HepG2 (cell line): ENCODE results near the gene STEAP1B. TPM values are rescaled to one million over a fixed set of nuclear protein-coding genes. Genes with fewer than 3 reads are reported as not detected.

Experiments used
- AKAP8 ChIP-seq: sonication (generic); formaldehyde crosslinking; IDR thresholded peaks from 2 replicates; pipeline ENCODE4 v1.5.1; 2020; ENCODE audit warnings: mild to moderate bottlenecking, missing genetic modification reagents
- ATF7-NPFF ChIP-seq: sonication (generic); formaldehyde crosslinking; IDR thresholded peaks from 2 replicates; pipeline ENCODE4 v1.8.1; 2023; ENCODE audit warnings: mild to moderate bottlenecking, low read depth, missing genetic modification reagents, moderate library complexity
- CBFB ChIP-seq: sonication (generic); formaldehyde crosslinking; IDR thresholded peaks from 2 replicates; pipeline ENCODE4 v1.4.0; 2020; ENCODE audit warnings: missing genetic modification reagents
- EEA1 ChIP-seq: sonication (generic); formaldehyde crosslinking; IDR thresholded peaks from 2 replicates; pipeline ENCODE4 v1.5.1; 2020; ENCODE audit warnings: mild to moderate bottlenecking, missing genetic modification reagents, borderline replicate concordance
- ETV5 ChIP-seq: IDR thresholded peaks from 2 replicates; pipeline ENCODE4 v1.6.1; 2018; ENCODE audit warnings: missing biosample characterization, missing genetic modification reagents, inconsistent platforms, borderline replicate concordance
- FOSL1 ChIP-seq: sonication (generic); formaldehyde crosslinking; IDR thresholded peaks from 2 replicates; pipeline ENCODE4 v1.9.0; 2021; ENCODE audit warnings: missing genetic modification reagents, borderline replicate concordance
- GATAD2A ChIP-seq: IDR thresholded peaks from 2 replicates; pipeline ENCODE4 v1.6.1; 2016
- HHEX ChIP-seq: IDR thresholded peaks from 2 replicates; pipeline ENCODE4 v1.6.1; 2016; ENCODE audit warnings: control low read depth
- NCOR1 ChIP-seq: fragments of 200-600 bp; sonication (generic); IDR thresholded peaks from 2 replicates; pipeline ENCODE4 v1.7.0; 2017; ENCODE audit warnings: antibody characterized with exemption, low read length, borderline replicate concordance
- NFYC ChIP-seq: IDR thresholded peaks from 2 replicates; pipeline ENCODE4 v1.6.1; 2016; ENCODE audit warnings: missing genetic modification reagents, missing compliant biosample characterization
- NKX3-1 ChIP-seq: sonication (generic); formaldehyde crosslinking; IDR thresholded peaks from 2 replicates; pipeline ENCODE4 v1.5.0; 2020; ENCODE audit warnings: missing genetic modification reagents
- NR2F2 ChIP-seq: IDR thresholded peaks from 2 replicates; pipeline ENCODE4 v1.6.1; 2012; ENCODE audit warnings: low read depth, inconsistent platforms, borderline replicate concordance
- RBM22 ChIP-seq: fragments of 200-400 bp; formaldehyde crosslinking; optimal IDR thresholded peaks from 2 replicates; pipeline ENCODE3; 2017; ENCODE audit warnings: mild to moderate bottlenecking, low read length, moderate library complexity
- SNAI1 ChIP-seq: sonication (generic); formaldehyde crosslinking; IDR thresholded peaks from 2 replicates; pipeline ENCODE4 v1.5.0; 2020; ENCODE audit warnings: mild to moderate bottlenecking, missing genetic modification reagents, borderline replicate concordance
- SOX6 ChIP-seq, 2 experiments: fragments of 450-650 bp in 1 of 2; sonication (generic) in 1 of 2; formaldehyde crosslinking in 1 of 2; IDR thresholded peaks; 2 replicates each; pipeline versions ENCODE4 v1.4.0 to v1.6.1; 2017 to 2020; ENCODE audit warnings: antibody characterized with exemption in 1 of 2, mild to moderate bottlenecking in 1 of 2, missing genetic modification reagents in 1 of 2
- YY1 ChIP-seq: IDR thresholded peaks from 2 replicates; pipeline ENCODE4 v1.6.1; 2011; ENCODE audit warnings: low read length, low read depth, moderate library complexity, mild to moderate bottlenecking; ENCODE audit not compliant: insufficient read depth, insufficient replicate concordance
- ZBTB7B ChIP-seq: sonication (generic); formaldehyde crosslinking; IDR thresholded peaks from 2 replicates; pipeline ENCODE4 v1.4.0; 2020; ENCODE audit warnings: missing genetic modification reagents
- ZNF224 ChIP-seq: sonication (generic); formaldehyde crosslinking; IDR thresholded peaks from 2 replicates; pipeline ENCODE4 v1.5.0; 2020; ENCODE audit warnings: mild to moderate bottlenecking, missing genetic modification reagents
- ZNF260 ChIP-seq: sonication (generic); formaldehyde crosslinking; IDR thresholded peaks from 2 replicates; pipeline ENCODE4 v1.4.0; 2020; ENCODE audit warnings: missing genetic modification reagents, low read depth, mild to moderate bottlenecking, borderline replicate concordance
- ZNF264 ChIP-seq: sonication (generic); formaldehyde crosslinking; IDR thresholded peaks from 2 replicates; pipeline ENCODE4 v1.4.0; 2020; ENCODE audit warnings: missing genetic modification reagents
- ZNF33B ChIP-seq: sonication (generic); formaldehyde crosslinking; IDR thresholded peaks from 2 replicates; pipeline ENCODE4 v1.5.1; 2020; ENCODE audit warnings: mild to moderate bottlenecking, missing genetic modification reagents
- ZNF557 ChIP-seq: sonication (generic); formaldehyde crosslinking; IDR thresholded peaks from 2 replicates; pipeline ENCODE4 v1.4.0; 2020; ENCODE audit warnings: missing genetic modification reagents
- ZNF776 ChIP-seq: sonication (generic); formaldehyde crosslinking; IDR thresholded peaks from 2 replicates; pipeline ENCODE4 v1.4.0; 2020; ENCODE audit warnings: mild to moderate bottlenecking, missing genetic modification reagents
- polyA plus RNA-seq, 8 experiments: library from polyadenylated mRNA; depleted of rRNA in 3 of 8; stranded (reverse) in 7 of 8; unstranded in 1 of 8; fragments of >200 nt; fragmentation: Illumina TruSeq in 4 of 8; extraction: Trizol in 4 of 8; gene quantifications; 2 replicates each; pipeline versions ENCODE4 v1.2.1 to v1.2.3, GENCODE V29; 2011 to 2016; ENCODE audit warnings: low read depth in 4 of 8, missing spikeins in 1 of 8, mixed read lengths in 1 of 8; ENCODE audit not compliant: insufficient read depth in 1 of 8
- total RNA-seq, 5 experiments: library from RNA; depleted of rRNA; stranded (reverse); fragments of >200 nt; fragmentation: Illumina TruSeq; extraction: Trizol; gene quantifications; 2 replicates each; pipeline ENCODE4 v1.2.3, GENCODE V29; 2016; ENCODE audit warnings: low read depth in 1 of 5
- TF ChIP-seq, protein P1 (sequence below): sonication (generic); formaldehyde crosslinking; IDR thresholded peaks from 2 replicates; pipeline ENCODE4 v1.8.0; 2023; ENCODE audit warnings: mild to moderate bottlenecking, missing genetic modification reagents
- TF ChIP-seq, protein P2 (sequence below): IDR thresholded peaks from 2 replicates; pipeline ENCODE4 v1.6.1; 2016; ENCODE audit warnings: low read depth, borderline replicate concordance
- TF ChIP-seq, protein P3 (sequence below): sonication (generic); formaldehyde crosslinking; IDR thresholded peaks from 2 replicates; pipeline ENCODE4 v1.4.0; 2020; ENCODE audit warnings: missing genetic modification reagents

The STEAP1B gene
- total and polyA plus RNA-seq, 2 of the 13 experiments (the other 11 are each of a cell fraction or from before 2014, with no cell fraction given), result not detected

DNA sequence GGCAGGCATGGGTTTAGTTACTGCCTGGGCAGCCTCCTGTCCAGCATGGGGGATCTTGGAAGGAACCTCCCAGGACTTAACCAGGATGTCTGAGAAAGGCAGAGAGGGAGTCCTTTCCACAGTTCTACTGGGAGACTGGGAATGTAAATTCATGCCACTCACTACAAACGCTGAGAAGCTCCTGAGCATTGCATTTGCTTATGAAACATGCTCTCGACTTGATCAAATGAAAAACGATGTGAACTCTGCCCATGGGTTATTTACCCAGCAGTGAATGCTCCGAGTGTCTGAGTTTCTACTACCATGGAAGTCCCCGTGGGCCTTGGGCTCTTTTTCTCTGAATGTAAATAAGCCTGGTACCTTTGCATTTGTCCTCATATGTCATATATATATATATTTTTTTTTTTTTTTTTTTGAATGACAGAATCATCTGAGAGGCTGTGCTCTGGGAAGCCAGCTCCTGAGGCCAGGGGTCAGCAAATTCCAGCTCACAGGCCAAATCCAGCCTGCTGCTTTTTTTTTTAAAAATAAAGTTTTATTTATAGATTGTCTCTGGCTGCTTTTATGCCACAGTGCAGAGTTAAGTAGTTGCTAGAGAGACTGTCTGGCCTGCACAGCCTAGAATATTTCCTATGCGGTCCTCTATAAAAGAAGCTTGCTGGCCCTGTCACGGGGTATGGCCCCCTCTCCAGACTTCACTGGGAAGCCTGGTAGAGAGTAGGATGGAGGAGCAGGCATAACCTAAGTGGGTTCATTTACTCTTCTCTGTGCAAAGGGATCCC lies 121.6 kb downstream of the STEAP1B start (continued):
- no peak for TF ChIP-seq NKX3-1 (CRISPR knock-in tag)
- TF ChIP-seq NFYC (CRISPR knock-in tag), result no peak
- no peak for TF ChIP-seq SNAI1 (CRISPR knock-in tag)
- no peak for TF ChIP-seq ZNF776 (CRISPR knock-in tag)
- TF ChIP-seq ZNF557 (CRISPR knock-in tag), result no peak
- no peak for TF ChIP-seq EEA1
- no peak for TF ChIP-seq HHEX (CRISPR knock-in tag)
- TF ChIP-seq, protein P1, sequence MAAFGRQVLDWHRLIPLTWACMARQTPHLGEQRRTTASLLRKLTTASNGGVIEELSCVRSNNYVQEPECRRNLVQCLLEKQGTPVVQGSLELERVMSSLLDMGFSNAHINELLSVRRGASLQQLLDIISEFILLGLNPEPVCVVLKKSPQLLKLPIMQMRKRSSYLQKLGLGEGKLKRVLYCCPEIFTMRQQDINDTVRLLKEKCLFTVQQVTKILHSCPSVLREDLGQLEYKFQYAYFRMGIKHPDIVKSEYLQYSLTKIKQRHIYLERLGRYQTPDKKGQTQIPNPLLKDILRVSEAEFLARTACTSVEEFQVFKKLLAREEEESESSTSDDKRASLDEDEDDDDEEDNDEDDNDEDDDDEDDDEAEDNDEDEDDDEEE (CRISPR knock-in tag), result no peak
- peak; percentile 57; the same call in 1 of the 2 replicates for TF ChIP-seq ZNF264 (CRISPR knock-in tag)
- no peak for TF ChIP-seq ZBTB7B
- peak; percentile 56; the same call in 1 of the 2 replicates for TF ChIP-seq NCOR1
- no peak for TF ChIP-seq YY1
- no peak; the same call in 1 of the 2 replicates for TF ChIP-seq ETV5
- no peak for TF ChIP-seq CBFB (CRISPR knock-in tag)
- peak; percentile 86 for TF ChIP-seq GATAD2A (CRISPR knock-in tag)
- TF ChIP-seq ZNF224, result no peak
- TF ChIP-seq AKAP8 (CRISPR knock-in tag), result no peak
- no peak for TF ChIP-seq ZNF33B (CRISPR knock-in tag)
- TF ChIP-seq NR2F2, result 0 out of 2 replicates have a peak, but pooled peaks have one; percentile 10
- no peak for TF ChIP-seq ZNF260 (CRISPR knock-in tag)
- TF ChIP-seq, protein P2, sequence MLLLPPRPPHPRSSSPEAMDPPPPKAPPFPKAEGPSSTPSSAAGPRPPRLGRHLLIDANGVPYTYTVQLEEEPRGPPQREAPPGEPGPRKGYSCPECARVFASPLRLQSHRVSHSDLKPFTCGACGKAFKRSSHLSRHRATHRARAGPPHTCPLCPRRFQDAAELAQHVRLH (CRISPR knock-in tag), result no peak
- TF ChIP-seq ATF7-NPFF (CRISPR knock-in tag), result no peak
- TF ChIP-seq SOX6 (IDR thresholded peaks at IDR 0.05), result no peak
- peak; percentile 70 for TF ChIP-seq SOX6 (CRISPR knock-in tag; IDR thresholded peaks at IDR 0.05)
- TF ChIP-seq, protein P3, sequence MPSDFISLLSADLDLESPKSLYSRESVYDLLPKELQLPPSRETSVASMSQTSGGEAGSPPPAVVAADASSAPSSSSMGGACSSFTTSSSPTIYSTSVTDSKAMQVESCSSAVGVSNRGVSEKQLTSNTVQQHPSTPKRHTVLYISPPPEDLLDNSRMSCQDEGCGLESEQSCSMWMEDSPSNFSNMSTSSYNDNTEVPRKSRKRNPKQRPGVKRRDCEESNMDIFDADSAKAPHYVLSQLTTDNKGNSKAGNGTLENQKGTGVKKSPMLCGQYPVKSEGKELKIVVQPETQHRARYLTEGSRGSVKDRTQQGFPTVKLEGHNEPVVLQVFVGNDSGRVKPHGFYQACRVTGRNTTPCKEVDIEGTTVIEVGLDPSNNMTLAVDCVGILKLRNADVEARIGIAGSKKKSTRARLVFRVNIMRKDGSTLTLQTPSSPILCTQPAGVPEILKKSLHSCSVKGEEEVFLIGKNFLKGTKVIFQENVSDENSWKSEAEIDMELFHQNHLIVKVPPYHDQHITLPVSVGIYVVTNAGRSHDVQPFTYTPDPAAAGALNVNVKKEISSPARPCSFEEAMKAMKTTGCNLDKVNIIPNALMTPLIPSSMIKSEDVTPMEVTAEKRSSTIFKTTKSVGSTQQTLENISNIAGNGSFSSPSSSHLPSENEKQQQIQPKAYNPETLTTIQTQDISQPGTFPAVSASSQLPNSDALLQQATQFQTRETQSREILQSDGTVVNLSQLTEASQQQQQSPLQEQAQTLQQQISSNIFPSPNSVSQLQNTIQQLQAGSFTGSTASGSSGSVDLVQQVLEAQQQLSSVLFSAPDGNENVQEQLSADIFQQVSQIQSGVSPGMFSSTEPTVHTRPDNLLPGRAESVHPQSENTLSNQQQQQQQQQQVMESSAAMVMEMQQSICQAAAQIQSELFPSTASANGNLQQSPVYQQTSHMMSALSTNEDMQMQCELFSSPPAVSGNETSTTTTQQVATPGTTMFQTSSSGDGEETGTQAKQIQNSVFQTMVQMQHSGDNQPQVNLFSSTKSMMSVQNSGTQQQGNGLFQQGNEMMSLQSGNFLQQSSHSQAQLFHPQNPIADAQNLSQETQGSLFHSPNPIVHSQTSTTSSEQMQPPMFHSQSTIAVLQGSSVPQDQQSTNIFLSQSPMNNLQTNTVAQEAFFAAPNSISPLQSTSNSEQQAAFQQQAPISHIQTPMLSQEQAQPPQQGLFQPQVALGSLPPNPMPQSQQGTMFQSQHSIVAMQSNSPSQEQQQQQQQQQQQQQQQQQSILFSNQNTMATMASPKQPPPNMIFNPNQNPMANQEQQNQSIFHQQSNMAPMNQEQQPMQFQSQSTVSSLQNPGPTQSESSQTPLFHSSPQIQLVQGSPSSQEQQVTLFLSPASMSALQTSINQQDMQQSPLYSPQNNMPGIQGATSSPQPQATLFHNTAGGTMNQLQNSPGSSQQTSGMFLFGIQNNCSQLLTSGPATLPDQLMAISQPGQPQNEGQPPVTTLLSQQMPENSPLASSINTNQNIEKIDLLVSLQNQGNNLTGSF (CRISPR knock-in tag), result no peak
- no peak for TF ChIP-seq RBM22
- TF ChIP-seq FOSL1 (CRISPR knock-in tag), result no peak
